K562 (cell line): ENCODE results near the gene YTHDF1. TPM values are rescaled to one million over a fixed set of nuclear protein-coding genes. Genes with fewer than 3 reads are reported as not detected.
A peak's percentile ranks its signal among the peaks of the same experiment; 100 is the strongest.

Experiments
- ATAC-seq: fragments of 200-7000 bp; cut with Tn5 transposase; 3 replicates; pipeline ENCODE4 v1.9.1; 2020; ENCODE audit warnings: moderate library complexity
- BruUV-seq: library from RNA; stranded (reverse); fragments of 400-500 nt; replicated peaks from 2 replicates; lab custom pipeline; 2021; lab: Mats Ljungman, UMichigan
- CTCF ChIA-PET: fragments of 300-600 bp; formaldehyde crosslinking; extraction: SDS; loops from one replicate; lab custom pipeline; 2021; ENCODE audit warnings: low intra/inter-chr PET ratio; lab: Yijun Ruan, JAX
- POLR2A ChIA-PET: fragments of 300-600, 350-650 bp; sonication (Branson Sonifier 250); formaldehyde crosslinking; extraction: SDS; loops from one replicate; lab custom pipeline; 2021; ENCODE audit warnings: antibody characterized with exemption, inconsistent platforms; lab: Yijun Ruan, JAX
- DNase-seq, 4 experiments: peaks; one replicate each; pipeline versions ENCODE4 v3.0.0 to v3.0.0-alpha.2; 2011 to 2018; ENCODE audit warnings: low spot score in 3 of 4, mixed read lengths in 3 of 4; ENCODE audit errors: extremely low read depth in 1 of 4
- FAIRE-seq: peaks from 2 replicates; lab custom pipeline; 2011; peaks lifted over from hg19 to GRCh38; lab: Jason Lieb, UNC
- H2AFZ ChIP-seq: 2 replicates; pipeline ENCODE4 v1.6.0; 2011; ENCODE audit warnings: low read depth, low read length, control low read depth, inconsistent platforms
- H3K27ac ChIP-seq: fragments of 200-600 bp; 3 replicates; pipeline ENCODE4 v1.8.0; 2011; ENCODE audit warnings: low read depth, mild to moderate bottlenecking, control low read depth, inconsistent platforms, low read length, moderate library complexity, mixed read lengths; ENCODE audit errors: extremely low read depth
- H3K27me3 ChIP-seq, 2 experiments: fragments of 300-600 bp in 1 of 2; 2 replicates in 1 of 2; 3 replicates in 1 of 2; pipeline versions ENCODE4 v1.6.0 to v1.8.0; 2011; ENCODE audit warnings: inconsistent platforms in 2 of 2, low read length in 2 of 2, mild to moderate bottlenecking in 1 of 2, mixed read lengths in 1 of 2, moderate library complexity in 1 of 2; ENCODE audit not compliant: control insufficient read depth in 2 of 2, insufficient read depth in 2 of 2
- H3K36me3 ChIP-seq: fragments of 300-600 bp; 3 replicates; pipeline ENCODE4 v1.8.0; 2011; ENCODE audit warnings: mild to moderate bottlenecking, low read length, inconsistent platforms; ENCODE audit not compliant: control insufficient read depth, insufficient read depth
- H3K4me1 ChIP-seq, 2 experiments: fragments of 200-600 bp in 1 of 2; replicated peaks in 1 of 2; 2 replicates in 1 of 2; 3 replicates in 1 of 2; pipeline versions ENCODE4 v1.5.1 to v1.8.0; 2011; ENCODE audit warnings: inconsistent platforms in 2 of 2, low read length in 2 of 2, mild to moderate bottlenecking in 1 of 2, mixed read lengths in 1 of 2, moderate library complexity in 1 of 2; ENCODE audit not compliant: control insufficient read depth in 2 of 2, insufficient read depth in 2 of 2
- H3K4me2 ChIP-seq: 2 replicates; pipeline ENCODE4 v1.6.1; 2011; ENCODE audit warnings: low read length, control low read depth, inconsistent platforms, mixed read lengths; ENCODE audit not compliant: insufficient read depth
- H3K4me3 ChIP-seq: fragments of 200-600 bp; sonication (generic), shearing (Covaris generic); 2 replicates; pipeline ENCODE4 v1.5.1; 2016; ENCODE audit warnings: control low read depth, inconsistent platforms
- H3K79me2 ChIP-seq: fragments of 200-600 bp; 3 replicates; pipeline ENCODE4 v1.8.0; 2011; ENCODE audit warnings: low read length, inconsistent platforms; ENCODE audit not compliant: control insufficient read depth, insufficient read depth
- H3K9ac ChIP-seq, 2 experiments: 2 replicates each; pipeline versions ENCODE4 v1.6.0 to v1.6.1; 2011; ENCODE audit warnings: low read depth in 2 of 2, low read length in 2 of 2, control low read depth in 1 of 2, inconsistent platforms in 1 of 2, mild to moderate bottlenecking in 1 of 2, mixed read lengths in 1 of 2; ENCODE audit not compliant: insufficient read depth in 1 of 2
- H3K9me1 ChIP-seq: one replicate; pipeline ENCODE4 v1.6.0; 2011; ENCODE audit warnings: inconsistent platforms, mild to moderate bottlenecking, low read length, moderate library complexity; ENCODE audit not compliant: control insufficient read depth, insufficient read depth
- H3K9me3 ChIP-seq: replicated peaks from 2 replicates; pipeline ENCODE4 v1.5.1; 2011; ENCODE audit warnings: low read depth, low read length, inconsistent platforms; ENCODE audit not compliant: control insufficient read depth, insufficient read depth
- H4K20me1 ChIP-seq: replicated peaks from 2 replicates; pipeline ENCODE4 v1.6.1; 2011; ENCODE audit warnings: low read length, inconsistent platforms, mixed read lengths; ENCODE audit not compliant: control insufficient read depth, insufficient read depth
- GATAD2B ChIP-seq: fragments of 450-650 bp; IDR thresholded peaks from 2 replicates; pipeline ENCODE4 v1.6.1; 2017; ENCODE audit warnings: mild to moderate bottlenecking, borderline replicate concordance
- HDAC3 ChIP-seq: fragments of 450-650 bp; IDR thresholded peaks from 2 replicates; pipeline ENCODE4 v1.6.1; 2018; ENCODE audit warnings: borderline replicate concordance, mild to moderate bottlenecking, moderate library complexity; ENCODE audit not compliant: partially characterized antibody
- ILF3 ChIP-seq: fragments of 450-650 bp; IDR thresholded peaks from 2 replicates; pipeline ENCODE4 v1.6.1; 2018; ENCODE audit warnings: antibody characterized with exemption, mild to moderate bottlenecking, moderate library complexity, borderline replicate concordance
- NFE2 ChIP-seq: IDR thresholded peaks from 2 replicates; pipeline ENCODE4 v1.6.1; 2014; ENCODE audit warnings: antibody characterized with exemption, low read depth
- SMAD4 ChIP-seq: fragments of 250-450 bp; sonication (Bioruptor Pico); conservative IDR thresholded peaks from 2 replicates; pipeline ENCODE4 v1.8.0; 2021; ENCODE audit warnings: inconsistent platforms, mild to moderate bottlenecking, moderate library complexity
- WGBS: fragments of 100-300 bp; shearing (Covaris generic); methylation state at CpG from one replicate; pipeline ENCODE4 v1.1.6; 2016; ENCODE audit warnings: low coverage, mixed read lengths; ENCODE audit not compliant: insufficient coverage; ENCODE audit errors: missing lambda C conversion rate; 5-methylcytosine and 5-hydroxymethylcytosine counted together
- in situ Hi-C: fragments of 300-500 bp; cut with MboI; formaldehyde crosslinking; loops from 4 replicates; pipeline ENCODE4 v1.15.0; 2018; ENCODE audit warnings: inconsistent platforms, mixed read lengths
- intact Hi-C: fragments of 100-400 bp; cut with micrococcal nuclease; formaldehyde crosslinking; loops from 2 replicates; pipeline ENCODE4 v1.14.2; 2022
- polyA plus RNA-seq, 8 experiments: library from polyadenylated mRNA; depleted of rRNA in 4 of 8; stranded (reverse) in 5 of 8; unstranded in 3 of 8; fragments of >200 nt; fragmentation: Nextera tagmentation in 2 of 8; fragmentation: Illumina TruSeq in 1 of 8; extraction: Ambion mirVana in 2 of 8; extraction: Trizol in 1 of 8; gene quantifications; 2 replicates each; pipeline versions ENCODE4 v1.2.1 to v1.2.3, GENCODE V29; 2011 to 2014; ENCODE audit warnings: inconsistent platforms in 1 of 8, missing spikeins in 1 of 8
- total RNA-seq, 7 experiments: library from RNA; depleted of rRNA in 6 of 7; stranded (reverse); fragments of >200 nt in 6 of 7; fragmentation: Illumina TruSeq in 2 of 7; extraction: Trizol in 2 of 7; gene quantifications; 2 replicates each; pipeline versions ENCODE4 v1.2.1 to v1.2.3, GENCODE V29; 2011 to 2021; ENCODE audit warnings: low replicate concordance in 1 of 7
- TF ChIP-seq, protein P1 (sequence below): sonication (generic); formaldehyde crosslinking; IDR thresholded peaks from 2 replicates; pipeline ENCODE4 v1.8.1; 2023; ENCODE audit warnings: mild to moderate bottlenecking, missing genetic modification reagents

The YTHDF1 gene
- total and polyA plus RNA-seq, 9 of the 15 experiments (the other 6 are each of a cell fraction or from before 2014, with no cell fraction given), result 10.1 to 42.4 (median 27.8) TPM

DNA sequence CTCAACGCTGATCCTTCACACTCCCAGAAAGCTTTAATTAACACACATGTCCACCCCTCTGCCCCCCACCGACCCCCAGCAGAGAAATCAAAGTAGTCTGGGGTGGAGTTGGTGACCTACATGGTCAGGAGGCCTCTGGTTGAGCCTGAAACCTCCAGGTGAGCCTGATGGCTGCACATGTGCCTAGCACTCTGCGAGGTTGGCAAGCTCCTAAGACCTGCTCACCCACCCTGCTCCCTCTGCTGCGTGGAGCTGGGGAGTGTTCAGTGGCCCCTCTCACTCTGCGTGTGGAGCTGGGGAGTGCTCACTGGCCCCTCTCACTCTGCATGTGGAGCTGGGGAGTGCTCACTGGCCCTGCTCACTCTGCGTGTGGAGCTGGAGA lies 7.9 kb upstream of the YTHDF1 start:
- ATAC-seq (no peak), DNase-seq (no peak), FAIRE-seq (no peak)
- Histone ChIP-seq H3K27ac (no peak overlapping the region), H3K4me3 (no peak overlapping the region), H4K20me1 (no peaks in the 10 kb centered on the region), H3K9me3 (no peaks in the 10 kb centered on the region), H3K36me3 (no peaks in the 10 kb centered on the region), H3K79me2 (no peaks in the 10 kb centered on the region), H3K4me2 (no peak overlapping the region)
- POLR2A ChIA-PET, result interaction anchor here (0.6 to 1.4 kb wide), 5 partner anchors 8 to 236 kb away, joined by 3 to 5 read pairs (median 3); partner anchors contain the start of gene ARFGAP1
- WGBS, result 10% methylated on average over 6 of the region's 6 CpGs
- TF ChIP-seq NFE2 (no peak), ILF3 (no peak), SMAD4 (CRISPR knock-in tag) (no peak), HDAC3 (no peak), GATAD2B (no peak)
- TF ChIP-seq, protein P1, sequence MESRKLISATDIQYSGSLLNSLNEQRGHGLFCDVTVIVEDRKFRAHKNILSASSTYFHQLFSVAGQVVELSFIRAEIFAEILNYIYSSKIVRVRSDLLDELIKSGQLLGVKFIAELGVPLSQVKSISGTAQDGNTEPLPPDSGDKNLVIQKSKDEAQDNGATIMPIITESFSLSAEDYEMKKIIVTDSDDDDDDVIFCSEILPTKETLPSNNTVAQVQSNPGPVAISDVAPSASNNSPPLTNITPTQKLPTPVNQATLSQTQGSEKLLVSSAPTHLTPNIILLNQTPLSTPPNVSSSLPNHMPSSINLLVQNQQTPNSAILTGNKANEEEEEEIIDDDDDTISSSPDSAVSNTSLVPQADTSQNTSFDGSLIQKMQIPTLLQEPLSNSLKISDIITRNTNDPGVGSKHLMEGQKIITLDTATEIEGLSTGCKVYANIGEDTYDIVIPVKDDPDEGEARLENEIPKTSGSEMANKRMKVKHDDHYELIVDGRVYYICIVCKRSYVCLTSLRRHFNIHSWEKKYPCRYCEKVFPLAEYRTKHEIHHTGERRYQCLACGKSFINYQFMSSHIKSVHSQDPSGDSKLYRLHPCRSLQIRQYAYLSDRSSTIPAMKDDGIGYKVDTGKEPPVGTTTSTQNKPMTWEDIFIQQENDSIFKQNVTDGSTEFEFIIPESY, result no peak
- TF ChIP-seq, all 486 proteins: peak for 0
- no peak overlapping the region for H2AFZ ChIP-seq
- H3K9me1 ChIP-seq, result no peaks in the 10 kb centered on the region
- intact Hi-C loops, result loop anchor here (5.0 kb wide), 1 partner anchor 158 kb away; no protein-coding TSS in a partner anchor
- no TSS peak for BruUV-seq
- CTCF ChIA-PET, result no interaction called here
- in situ Hi-C loops, result no loop called here
- peaks cover 0 to 21% of the 10 kb centered on the region in 2 experiments; a peak in 2 of 5 replicates for H3K4me1 ChIP-seq
- peaks cover 5 to 45% of the 10 kb centered on the region in 2 experiments for H3K27me3 ChIP-seq
- H3K9ac ChIP-seq, result peak overlapping the region in 1 of 2 experiments; percentile 8; a peak in 1 of 4 replicates
